Effector memory CD8-positive, alpha-beta T cell (primary cell): ENCODE data around the gene ZNF500.
"Not testable (repeated sequence)": the region's sequence is repeated elsewhere in the genome, so short reads cannot be mapped to it uniquely, and the experiment has no call there.

ENCODE experiments used
- ATAC-seq: fragments of 150-1000 bp; cut with Tn5 transposase; replicated peaks from 2 replicates; pipeline ENCODE4 v1.10.0; 2021; ENCODE audit warnings: mild to moderate bottlenecking, moderate library complexity
- DNase-seq, 3 experiments: peaks; one replicate each; pipeline ENCODE4 v3.0.0; 2021
- H3K27ac Mint-ChIP-seq, 2 donors: one replicate each; pipeline ENCODE4 v1.8.0; 2022; ENCODE audit warnings: mild to moderate bottlenecking in 2 of 2, mixed read lengths in 2 of 2, moderate library complexity in 2 of 2
- H3K27me3 Mint-ChIP-seq, 2 donors: one replicate each; pipeline ENCODE4 v1.8.0; 2022; ENCODE audit warnings: mixed read lengths in 2 of 2
- H3K36me3 Mint-ChIP-seq: one replicate; pipeline ENCODE4 v1.8.0; 2022; ENCODE audit warnings: mild to moderate bottlenecking, moderate library complexity, mixed read lengths; ENCODE audit not compliant: insufficient read depth
- H3K4me1 Mint-ChIP-seq, 2 donors: one replicate each; pipeline ENCODE4 v1.8.0; 2022; ENCODE audit warnings: low read depth in 2 of 2, mixed read lengths in 2 of 2
- H3K4me3 Mint-ChIP-seq, 2 donors: one replicate each; pipeline ENCODE4 v1.8.0; 2022; ENCODE audit warnings: mild to moderate bottlenecking in 2 of 2, mixed read lengths in 2 of 2, moderate library complexity in 2 of 2
- H3K9me3 Mint-ChIP-seq, 2 donors: one replicate each; pipeline ENCODE4 v1.8.0; 2022; ENCODE audit warnings: mixed read lengths in 2 of 2

ZNF500 gene

GRCh38 chr16:4788910-4789309, 21.9 kb upstream of the ZNF500 start:
- H3K36me3 Mint-ChIP-seq, result no peaks in the 10 kb centered on the region
- peaks cover 0 to 3% of the 10 kb centered on the region in 2 donors for H3K4me1 Mint-ChIP-seq
- H3K27ac Mint-ChIP-seq, result no peak overlapping the region
- H3K27me3 Mint-ChIP-seq, result no peaks in the 10 kb centered on the region
- DNase-seq (no peak), ATAC-seq (peak; percentile 48)
- no peaks in the 10 kb centered on the region for H3K9me3 Mint-ChIP-seq
- H3K4me3 Mint-ChIP-seq, result no peak overlapping the region

DNA sequence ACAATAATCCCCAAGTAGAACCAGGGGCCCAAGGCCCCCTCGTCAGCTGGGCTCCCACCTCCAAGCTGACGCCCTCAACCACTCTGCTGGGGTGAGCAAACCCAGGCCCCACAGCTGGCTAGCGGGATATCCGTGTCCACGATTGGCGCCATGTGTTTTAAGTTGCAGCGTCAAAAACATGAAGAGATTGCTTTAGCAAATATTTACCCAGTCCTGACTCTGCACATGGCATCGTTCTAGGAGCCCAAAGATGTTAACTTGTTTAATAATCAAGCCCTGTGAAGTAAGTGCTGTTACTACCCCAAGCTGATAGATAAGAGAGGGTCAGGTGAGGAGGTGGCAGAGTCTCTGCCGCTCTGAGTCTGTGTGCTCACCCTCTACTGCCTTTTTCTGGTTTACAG, 21.5 kb upstream of the ZNF500 start:
- H3K9me3 Mint-ChIP-seq, result no peaks in the 10 kb centered on the region
- ATAC-seq (no peak), DNase-seq (no peak)
- H3K36me3 Mint-ChIP-seq, result no peaks in the 10 kb centered on the region
- H3K4me1 Mint-ChIP-seq, result peaks cover 0 to 3% of the 10 kb centered on the region in 2 donors
- H3K27ac Mint-ChIP-seq, result no peak overlapping the region
- H3K4me3 Mint-ChIP-seq, result no peak overlapping the region
- no peaks in the 10 kb centered on the region for H3K27me3 Mint-ChIP-seq

GRCh38 chr16:4787627-4788482, 20.9 kb upstream of the ZNF500 start, which contains the start of gene SEPTIN12:
TSS of gene SEPTIN12 (minus strand) at chr16:4788345. CDS start at chr16:4787645, 700 bp downstream.
- Mint-ChIP-seq H3K27me3 (no peaks in the 10 kb centered on the region), H3K36me3 (no peaks in the 10 kb centered on the region), H3K9me3 (no peaks in the 10 kb centered on the region), H3K27ac (no peak within 1 kb of the TSS), H3K4me3 (no peak within 1 kb of the TSS), H3K4me1 (peaks cover 0 to 3% of the 10 kb centered on the region in 2 donors)
- ATAC-seq (no peak), DNase-seq (no peak)

DNA sequence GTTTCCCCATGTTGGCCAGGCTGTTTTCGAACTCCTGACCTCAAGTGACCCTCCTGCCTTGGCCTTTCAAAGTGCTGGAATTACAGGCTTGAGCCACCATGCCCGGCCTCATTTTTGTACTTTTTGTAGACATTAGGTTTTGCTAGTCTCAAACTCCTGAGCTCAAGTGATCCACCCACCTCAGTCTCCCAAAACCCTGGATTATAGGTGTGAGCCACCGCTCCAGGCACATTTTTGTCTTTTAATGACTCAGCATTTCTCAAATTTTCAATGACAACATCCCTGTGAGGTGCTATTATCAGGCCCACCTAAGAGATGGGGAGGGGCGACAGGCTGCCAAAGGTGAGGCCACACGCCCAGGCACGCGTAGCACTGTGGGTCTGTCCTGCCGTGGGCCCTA, 20.1 kb upstream of the ZNF500 start:
- no peak for ATAC-seq
- H3K36me3 Mint-ChIP-seq, result no peaks in the 10 kb centered on the region
- H3K4me1 Mint-ChIP-seq, result peaks cover 0 to 3% of the 10 kb centered on the region in 2 donors
- H3K27me3 Mint-ChIP-seq, result no peaks in the 10 kb centered on the region
- no peak overlapping the region for H3K4me3 Mint-ChIP-seq
- no peak overlapping the region for H3K27ac Mint-ChIP-seq
- no peak for DNase-seq
- H3K9me3 Mint-ChIP-seq, result no peaks in the 10 kb centered on the region

GRCh38 chr16:4785758-4786433, 18.9 kb upstream of the ZNF500 start:
- H3K4me1 Mint-ChIP-seq, result peaks cover 0 to 3% of the 10 kb centered on the region in 2 donors
- H3K9me3 Mint-ChIP-seq, result no peaks in the 10 kb centered on the region
- no peak overlapping the region for H3K27ac Mint-ChIP-seq
- no peaks in the 10 kb centered on the region for H3K36me3 Mint-ChIP-seq
- no peaks in the 10 kb centered on the region for H3K27me3 Mint-ChIP-seq
- DNase-seq (no peak), ATAC-seq (no peak)
- no peak overlapping the region for H3K4me3 Mint-ChIP-seq

GRCh38 chr16:4784444-4784987, 17.6 kb upstream of the ZNF500 start:
- not testable (repeated sequence) for ATAC-seq, H3K27me3 Mint-ChIP-seq, H3K4me3 Mint-ChIP-seq, DNase-seq, H3K36me3 Mint-ChIP-seq, H3K9me3 Mint-ChIP-seq, H3K4me1 Mint-ChIP-seq, H3K27ac Mint-ChIP-seq

- peaks cover 0 to 3% of the 10 kb centered on the region in 2 donors for H3K4me1 Mint-ChIP-seq
- ATAC-seq (no peak), DNase-seq (no peak)
- H3K27ac Mint-ChIP-seq, result no peak overlapping the region
- no peaks in the 10 kb centered on the region for H3K36me3 Mint-ChIP-seq
- H3K4me3 Mint-ChIP-seq, result no peak overlapping the region
- H3K9me3 Mint-ChIP-seq, result no peaks in the 10 kb centered on the region
- H3K27me3 Mint-ChIP-seq, result no peaks in the 10 kb centered on the region
These were observed 17.0 kb upstream of the ZNF500 start for GRCh38 chr16:4783951-4784336.

DNA sequence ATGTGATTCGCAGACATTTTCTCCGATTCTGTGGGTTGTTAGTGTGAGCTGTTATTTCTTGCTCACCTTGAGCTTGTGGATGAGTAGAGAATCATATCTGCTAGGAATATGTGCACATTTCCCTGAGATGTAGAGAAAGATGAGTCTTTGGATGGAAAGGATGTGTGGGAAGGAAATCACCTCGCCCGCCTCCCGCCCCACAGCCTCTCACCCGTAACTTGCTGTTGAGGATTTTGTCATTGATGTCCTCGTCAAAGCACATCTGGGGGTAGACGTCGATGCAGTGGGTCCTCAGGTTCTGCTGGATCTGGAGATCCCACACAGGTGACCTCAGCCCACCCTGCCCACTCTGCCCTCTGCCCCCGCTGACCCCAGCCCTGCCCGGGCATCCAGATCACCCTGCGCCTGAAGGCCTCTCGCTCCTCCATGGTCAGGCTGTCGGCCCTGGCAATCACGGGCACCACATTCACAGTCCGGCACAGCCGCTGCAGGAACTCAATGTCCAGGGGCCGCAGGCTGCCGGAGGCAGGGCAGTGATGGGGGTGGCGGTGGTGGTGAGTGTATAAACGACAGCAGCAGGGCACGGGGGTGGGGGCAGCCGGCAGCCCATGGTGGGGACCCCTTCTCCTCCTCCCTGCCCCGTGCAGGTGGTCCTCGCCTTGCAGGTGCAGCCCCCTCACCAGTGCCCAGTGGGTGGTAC, 16.4 kb upstream of the ZNF500 start:
- H3K4me3 Mint-ChIP-seq, result no peak overlapping the region
- ATAC-seq (no peak), DNase-seq (no peak)
- H3K36me3 Mint-ChIP-seq, result no peaks in the 10 kb centered on the region
- H3K4me1 Mint-ChIP-seq, result peaks cover 0 to 1% of the 10 kb centered on the region in 2 donors
- H3K9me3 Mint-ChIP-seq, result no peaks in the 10 kb centered on the region
- H3K27ac Mint-ChIP-seq, result no peak overlapping the region
- H3K27me3 Mint-ChIP-seq, result no peaks in the 10 kb centered on the region

DNA sequence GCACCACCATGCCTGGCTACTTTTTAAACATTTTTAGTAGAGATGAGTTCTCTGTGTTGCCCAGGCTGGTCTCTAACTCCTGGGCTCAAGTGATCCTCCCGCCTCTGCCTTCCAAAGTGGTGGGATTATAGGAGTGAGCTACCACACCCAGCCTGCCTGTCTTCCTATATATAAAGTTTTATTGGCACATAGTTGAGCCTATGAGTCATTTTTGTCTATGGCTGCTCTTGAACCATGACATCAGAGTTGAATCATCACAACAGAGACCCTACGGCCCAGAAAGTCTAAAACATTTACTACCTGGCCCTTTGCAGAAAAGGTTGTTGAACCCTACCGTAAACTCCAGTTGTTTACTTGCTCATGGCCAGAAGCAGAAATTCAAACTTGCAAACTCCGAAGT, 13.3 kb upstream of the ZNF500 start:
- Mint-ChIP-seq H3K4me1 (no peaks in the 10 kb centered on the region), H3K36me3 (no peaks in the 10 kb centered on the region), H3K27me3 (no peaks in the 10 kb centered on the region), H3K9me3 (no peaks in the 10 kb centered on the region), H3K27ac (no peak overlapping the region), H3K4me3 (no peak overlapping the region)
- no peak for DNase-seq
- no peak for ATAC-seq

GRCh38 chr16:4778050-4778392, 11.1 kb upstream of the ZNF500 start:
- no peaks in the 10 kb centered on the region for H3K36me3 Mint-ChIP-seq
- H3K27ac Mint-ChIP-seq, result no peak overlapping the region
- no peaks in the 10 kb centered on the region for H3K27me3 Mint-ChIP-seq
- no peaks in the 10 kb centered on the region for H3K9me3 Mint-ChIP-seq
- no peak overlapping the region for H3K4me3 Mint-ChIP-seq
- no peak for ATAC-seq
- DNase-seq, result no peak
- no peaks in the 10 kb centered on the region for H3K4me1 Mint-ChIP-seq

- DNase-seq, result no peak
- no peaks in the 10 kb centered on the region for H3K4me1 Mint-ChIP-seq
- no peaks in the 10 kb centered on the region for H3K9me3 Mint-ChIP-seq
- H3K27ac Mint-ChIP-seq, result no peak overlapping the region
- no peak for ATAC-seq
- H3K27me3 Mint-ChIP-seq, result no peaks in the 10 kb centered on the region
- H3K36me3 Mint-ChIP-seq, result no peaks in the 10 kb centered on the region
- no peak overlapping the region for H3K4me3 Mint-ChIP-seq
These were observed 10.5 kb upstream of the ZNF500 start for GRCh38 chr16:4777339-4778049.

GRCh38 chr16:4776141-4776705, 9.3 kb upstream of the ZNF500 start:
- H3K27me3 Mint-ChIP-seq, result no peaks in the 10 kb centered on the region
- H3K9me3 Mint-ChIP-seq, result no peaks in the 10 kb centered on the region
- H3K4me3 Mint-ChIP-seq, result no peak overlapping the region
- ATAC-seq, result no peak
- H3K4me1 Mint-ChIP-seq, result no peaks in the 10 kb centered on the region
- DNase-seq, result no peak
- H3K27ac Mint-ChIP-seq, result no peak overlapping the region
- H3K36me3 Mint-ChIP-seq, result no peaks in the 10 kb centered on the region

GRCh38 chr16:4775005-4775404, 8.0 kb upstream of the ZNF500 start:
- DNase-seq (no peak), ATAC-seq (no peak)
- H3K4me3 Mint-ChIP-seq, result no peak overlapping the region
- H3K27ac Mint-ChIP-seq, result no peak overlapping the region
- no peaks in the 10 kb centered on the region for H3K27me3 Mint-ChIP-seq
- no peaks in the 10 kb centered on the region for H3K9me3 Mint-ChIP-seq
- H3K4me1 Mint-ChIP-seq, result no peaks in the 10 kb centered on the region
- no peaks in the 10 kb centered on the region for H3K36me3 Mint-ChIP-seq
